SH-SY5Y (cell line): Measurements from ENCODE around the gene TERT.

Source experiments
- GATA2 ChIP-seq: IDR thresholded peaks from 2 replicates; pipeline ENCODE4 v1.6.1; 2011; ENCODE audit warnings: mild to moderate bottlenecking, low read depth, low read length
- GATA3 ChIP-seq: IDR thresholded peaks from 2 replicates; pipeline ENCODE4 v1.6.1; 2011; ENCODE audit warnings: low read depth, mild to moderate bottlenecking, low read length, moderate library complexity

Gene TERT

GRCh38 chr5:1244255-1244654, 50.6 kb downstream of the TERT start:
- TF ChIP-seq GATA2, result no peak
- TF ChIP-seq GATA3, result no peak

DNA sequence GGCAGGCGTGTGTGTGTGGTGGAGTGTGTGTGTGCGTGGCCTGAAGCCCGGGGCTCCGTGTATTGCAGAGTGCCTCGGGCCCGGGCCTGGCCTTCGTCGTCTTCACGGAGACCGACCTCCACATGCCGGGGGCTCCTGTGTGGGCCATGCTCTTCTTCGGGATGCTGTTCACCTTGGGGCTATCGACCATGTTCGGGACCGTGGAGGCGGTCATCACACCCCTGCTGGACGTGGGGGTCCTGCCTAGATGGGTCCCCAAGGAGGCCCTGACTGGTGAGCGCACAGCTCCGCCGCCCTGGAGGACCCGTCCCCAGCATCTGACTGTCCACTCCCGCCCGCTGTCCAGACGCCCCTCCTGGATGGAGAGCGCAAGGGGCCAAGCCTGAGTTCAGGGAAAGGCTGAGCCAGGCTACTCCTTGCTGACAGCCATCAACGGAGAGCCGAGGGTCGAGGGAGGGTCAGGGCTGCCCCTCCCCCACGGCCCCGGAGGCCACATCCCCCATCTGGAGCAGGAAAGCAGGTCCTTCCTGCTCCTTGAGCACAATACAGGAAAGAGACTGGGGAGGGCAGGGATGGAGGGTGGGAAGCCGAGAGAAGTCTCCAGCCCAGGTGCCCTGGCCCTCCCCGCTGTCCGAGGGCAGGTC, 51.3 kb downstream of the TERT start:
- TF ChIP-seq GATA3, result no peak
- no peak for TF ChIP-seq GATA2

DNA sequence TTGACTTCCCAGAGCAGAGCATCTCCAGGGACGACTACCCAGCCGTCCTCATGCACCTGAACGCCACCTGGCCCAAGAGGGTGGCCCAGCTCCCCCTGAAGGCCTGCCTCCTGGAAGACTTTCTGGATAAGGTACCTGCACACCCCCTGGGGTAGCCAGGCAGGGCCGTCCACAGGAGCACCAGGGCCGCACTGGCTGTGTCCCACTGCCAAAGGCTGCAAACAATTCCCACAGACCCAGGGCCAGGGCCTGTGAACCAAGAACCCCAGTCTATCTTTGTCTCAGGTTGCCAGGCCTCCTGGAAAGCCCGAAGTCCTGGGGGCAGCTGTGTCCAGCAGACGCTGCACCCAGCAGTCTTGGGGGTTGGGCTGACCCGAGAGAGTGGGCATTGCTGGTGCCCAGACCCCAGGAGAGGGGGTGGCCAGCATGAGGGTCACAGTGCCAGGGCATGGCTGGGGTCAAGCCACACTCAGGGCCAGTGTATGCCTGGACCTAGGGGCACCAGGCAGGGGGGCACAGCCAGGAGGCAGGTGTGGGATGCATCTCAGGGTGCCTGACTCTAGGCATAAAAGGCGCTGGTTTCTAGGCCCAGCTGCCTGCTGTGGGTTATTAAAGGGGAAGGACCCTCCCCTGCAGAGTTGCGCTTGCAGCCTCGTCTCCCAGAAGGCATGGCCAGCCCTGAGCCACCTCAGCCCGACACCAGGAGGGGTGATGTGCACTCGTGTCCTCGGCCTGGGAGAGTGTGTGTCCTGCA, 52.0 kb downstream of the TERT start:
- TF ChIP-seq GATA3, result no peak
- TF ChIP-seq GATA2, result no peak

DNA sequence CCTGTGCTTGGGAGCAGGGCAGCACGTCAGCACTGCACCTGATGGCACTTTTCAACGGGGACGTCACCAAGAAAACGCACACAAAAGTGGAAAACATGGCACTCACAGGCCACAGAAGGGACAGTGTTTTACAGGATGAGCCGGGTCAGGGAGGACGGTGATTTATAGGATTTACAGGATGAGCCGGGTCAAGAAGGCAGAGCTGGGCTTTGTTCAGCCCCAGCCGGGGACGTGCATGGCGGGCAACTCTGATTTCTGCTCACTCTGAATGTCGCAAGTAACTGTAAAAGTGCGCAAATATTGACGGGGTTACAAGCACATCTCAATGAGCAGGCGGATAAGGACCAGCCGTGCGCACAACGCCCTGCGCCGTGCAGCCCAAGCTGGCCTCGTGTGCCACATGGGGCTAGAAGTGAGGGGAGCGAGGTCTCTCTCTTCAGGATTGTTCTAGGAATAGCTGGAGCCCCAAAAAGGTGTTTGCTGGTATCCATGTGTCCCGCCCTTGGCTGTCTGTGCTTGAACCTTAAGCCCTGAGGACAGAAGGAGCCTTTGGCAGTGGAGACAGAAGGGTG, 53.3 kb downstream of the TERT start:
- TF ChIP-seq GATA2 (no peak), GATA3 (no peak)

DNA sequence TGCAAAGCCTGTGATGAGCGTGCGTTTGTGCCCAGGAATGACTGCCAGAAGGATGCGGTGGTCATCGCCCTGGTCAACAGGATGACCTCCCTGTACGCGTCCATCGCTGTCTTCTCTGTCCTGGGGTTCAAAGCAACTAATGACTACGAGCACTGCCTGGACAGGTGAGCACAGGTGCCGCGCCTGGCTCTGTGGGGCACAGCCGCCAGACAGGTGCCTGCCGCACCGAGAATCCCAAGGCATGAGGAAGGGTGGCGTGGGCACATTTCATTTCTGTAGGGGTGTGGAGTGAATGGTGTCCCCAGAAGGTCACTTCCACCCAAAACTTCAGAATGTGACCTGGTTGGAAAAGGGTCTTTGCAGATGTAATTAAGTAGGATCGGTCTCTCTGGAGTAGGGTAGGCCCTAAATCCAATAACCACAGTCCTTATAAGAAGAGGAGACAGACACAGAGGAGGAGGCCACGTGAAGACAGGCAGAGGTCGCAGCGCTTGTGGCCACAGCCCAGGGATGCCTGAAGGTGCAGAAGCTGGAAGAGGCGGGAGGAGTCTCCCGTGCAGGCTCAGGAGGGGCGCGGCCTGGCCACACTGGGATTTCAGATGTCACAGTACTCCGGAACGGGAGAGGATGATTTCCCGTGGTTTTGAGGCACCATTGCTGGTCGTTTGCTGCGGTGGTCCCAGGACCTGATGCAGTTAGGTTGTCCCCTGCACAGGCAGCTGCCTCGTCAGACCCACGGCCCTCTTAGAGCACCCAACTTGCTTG, 54.2 kb downstream of the TERT start:
- no peak for TF ChIP-seq GATA2

DNA sequence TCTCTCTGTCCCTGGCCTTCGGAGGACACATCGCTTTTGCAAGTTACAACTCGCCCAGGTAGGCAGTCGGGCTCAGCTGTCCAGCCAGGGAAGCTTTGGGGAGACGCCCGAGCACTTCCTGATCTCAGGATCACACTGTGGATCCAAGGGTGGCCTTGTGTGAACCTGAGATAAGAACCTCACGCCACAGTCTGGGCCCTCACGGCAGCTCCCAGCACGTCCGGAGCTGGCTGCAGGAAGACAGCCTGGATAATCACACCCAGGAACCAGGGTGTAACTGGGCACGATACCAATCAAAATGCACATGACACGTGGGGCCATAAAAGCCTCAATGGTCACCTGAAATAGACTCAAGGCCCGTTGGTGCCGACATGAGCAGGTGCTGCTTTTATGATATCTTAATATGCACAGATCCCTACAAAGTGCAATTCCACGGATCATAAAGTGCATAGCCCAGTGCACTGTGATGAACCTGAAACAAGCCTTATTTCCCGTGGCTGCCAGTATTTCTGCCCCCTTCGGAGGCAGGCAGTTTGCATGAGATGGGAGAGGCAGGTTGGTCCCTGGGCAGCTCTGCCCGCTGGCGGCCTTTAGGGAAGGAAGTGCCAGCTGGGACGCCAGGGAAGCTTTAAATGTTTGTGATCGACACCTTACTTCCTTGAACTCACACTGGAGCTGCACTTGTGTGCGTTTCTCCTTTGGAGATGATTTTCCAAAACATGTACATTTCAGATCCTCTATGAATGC, 55.2 kb downstream of the TERT start:
- no peak for TF ChIP-seq GATA3
- TF ChIP-seq GATA2, result no peak

GRCh38 chr5:1235838-1236237, 59.0 kb downstream of the TERT start:
- TF ChIP-seq GATA3, result no peak
- no peak for TF ChIP-seq GATA2

DNA sequence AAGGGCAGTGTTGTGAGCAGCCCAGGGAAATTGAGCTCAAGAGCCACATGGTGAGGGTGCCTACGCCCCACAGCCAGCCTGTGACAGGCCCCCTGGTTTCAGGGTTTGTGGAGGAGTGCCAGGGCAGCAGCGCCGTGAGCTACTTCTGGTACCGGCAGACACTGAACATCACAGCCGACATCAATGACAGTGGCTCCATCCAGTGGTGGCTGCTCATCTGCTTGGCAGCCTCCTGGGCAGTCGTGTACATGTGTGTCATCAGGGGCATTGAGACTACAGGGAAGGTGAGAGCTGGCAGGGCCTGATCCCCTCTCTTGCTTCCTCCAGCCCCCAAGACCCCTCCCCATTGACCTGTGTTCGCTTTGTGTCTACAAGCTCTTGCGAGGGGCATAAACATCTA, 59.5 kb downstream of the TERT start:
- TF ChIP-seq GATA3 (no peak), GATA2 (no peak)

- TF ChIP-seq GATA2 (no peak), GATA3 (no peak)
These were observed 62.1 kb downstream of the TERT start for GRCh38 chr5:1232780-1233179.

- TF ChIP-seq GATA3, result no peak
- TF ChIP-seq GATA2, result no peak
These were observed 63.4 kb downstream of the TERT start for GRCh38 chr5:1231354-1231905.

DNA sequence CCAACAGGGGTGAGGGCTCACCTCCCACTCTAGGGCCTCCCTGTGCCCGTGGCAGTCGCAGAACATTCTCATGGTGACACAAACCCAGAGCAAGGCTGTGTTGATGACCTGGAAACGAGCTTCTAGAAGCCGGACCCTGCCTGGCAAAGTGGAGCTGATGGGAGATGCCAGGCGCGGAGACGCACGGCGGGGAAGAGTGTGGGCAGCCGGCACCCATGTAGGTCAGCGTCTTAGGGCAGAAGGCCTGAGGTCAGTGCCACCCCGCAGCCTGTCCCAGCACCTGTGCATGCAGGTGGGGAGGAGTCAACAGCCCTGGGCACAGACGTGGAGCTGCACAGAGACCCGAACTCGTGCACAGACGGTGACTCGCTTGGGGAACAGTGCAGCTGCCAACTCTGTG, 64.3 kb downstream of the TERT start:
- no peak for TF ChIP-seq GATA3
- TF ChIP-seq GATA2, result no peak

GRCh38 chr5:1229822-1230221, 65.0 kb downstream of the TERT start:
- TF ChIP-seq GATA3 (no peak), GATA2 (no peak)

GRCh38 chr5:1228120-1228519, 66.7 kb downstream of the TERT start:
- TF ChIP-seq GATA3 (no peak), GATA2 (no peak)
